HepG2 (cell line): ENCODE results near the gene LRIG3. TPM values are rescaled to one million over a fixed set of nuclear protein-coding genes. Genes with fewer than 3 reads are reported as not detected.
A peak's percentile ranks its signal among the peaks of the same experiment; 100 is the strongest.

ENCODE experiments used
- ATAC-seq: fragments of 200-7000 bp; cut with Tn5 transposase; 3 replicates; pipeline ENCODE4 v1.9.1; 2020; ENCODE audit warnings: mild to moderate bottlenecking, moderate library complexity
- BruUV-seq: library from RNA; stranded (reverse); fragments of 400-500 nt; replicated peaks from 2 replicates; lab custom pipeline; 2021; lab: Mats Ljungman, UMichigan
- CTCF ChIA-PET: fragments of 300-600 bp; formaldehyde crosslinking; extraction: SDS; loops from one replicate; lab custom pipeline; 2021; ENCODE audit warnings: low total read pairs, inconsistent platforms, low intra/inter-chr PET ratio; lab: Yijun Ruan, JAX
- POLR2A ChIA-PET: fragments of 350-600 bp; sonication (Branson Sonifier 250); formaldehyde crosslinking; loops from one replicate; lab custom pipeline; 2020; ENCODE audit warnings: antibody characterized with exemption, inconsistent platforms; lab: Yijun Ruan, JAX
- DNase-seq: peaks from one replicate; pipeline ENCODE4 v3.0.0-alpha.2; 2015; ENCODE audit warnings: low spot score
- FAIRE-seq: peaks from 3 replicates; lab custom pipeline; 2011; peaks lifted over from hg19 to GRCh38; lab: Jason Lieb, UNC
- H2AFZ ChIP-seq: one replicate; pipeline ENCODE4 v1.6.1; 2011; ENCODE audit warnings: low read length, inconsistent platforms
- H3K27ac ChIP-seq: fragments of 300-600 bp; 3 replicates; pipeline ENCODE4 v1.8.0; 2011; ENCODE audit warnings: mixed run types, mild to moderate bottlenecking, mixed read lengths, low read length, inconsistent platforms; ENCODE audit not compliant: insufficient read depth; ENCODE audit errors: extremely low read length
- H3K27me3 ChIP-seq, 2 experiments: fragments of 200-600 bp in 1 of 2; 2 replicates in 1 of 2; 3 replicates in 1 of 2; pipeline versions ENCODE4 v1.6.0 to v1.8.0; 2011; ENCODE audit warnings: low read length in 2 of 2, mild to moderate bottlenecking in 2 of 2, moderate library complexity in 2 of 2, inconsistent platforms in 1 of 2; ENCODE audit not compliant: insufficient read depth in 2 of 2, control insufficient read depth in 1 of 2
- H3K36me3 ChIP-seq, 2 experiments: fragments of 200-600 bp in 1 of 2; replicated peaks in 1 of 2; 2 replicates in 1 of 2; 3 replicates in 1 of 2; pipeline versions ENCODE4 v1.5.1 to v1.8.0; 2011; ENCODE audit warnings: low read length in 2 of 2, inconsistent platforms in 1 of 2; ENCODE audit not compliant: insufficient read depth in 2 of 2, control insufficient read depth in 1 of 2
- H3K4me1 ChIP-seq: 2 replicates; pipeline ENCODE4 v1.5.1; 2012; ENCODE audit warnings: low read length, inconsistent platforms; ENCODE audit not compliant: insufficient read depth
- H3K4me2 ChIP-seq: 2 replicates; pipeline ENCODE4 v1.6.0; 2011; ENCODE audit warnings: low read depth, low read length, inconsistent platforms
- H3K4me3 ChIP-seq, 3 experiments: fragments of 200-600 bp in 1 of 3; sonication (generic), shearing (Covaris generic) in 1 of 3; replicated peaks in 1 of 3; 2 replicates each; pipeline ENCODE4 v1.5.1; 2011 to 2016; ENCODE audit warnings: low read length in 3 of 3, inconsistent platforms in 2 of 3, low read depth in 2 of 3, mild to moderate bottlenecking in 2 of 3, control low read depth in 1 of 3, mixed read lengths in 1 of 3; ENCODE audit not compliant: insufficient read depth in 1 of 3
- H3K79me2 ChIP-seq: one replicate; pipeline ENCODE4 v1.6.1; 2011; ENCODE audit warnings: low read length, inconsistent platforms; ENCODE audit not compliant: insufficient read depth
- H3K9ac ChIP-seq: 2 replicates; pipeline ENCODE4 v1.6.0; 2011; ENCODE audit warnings: mild to moderate bottlenecking, low read depth, low read length, inconsistent platforms; ENCODE audit not compliant: insufficient read depth
- H3K9me3 ChIP-seq: 2 replicates; pipeline ENCODE4 v1.5.1; 2012; ENCODE audit warnings: mild to moderate bottlenecking, low read length
- H4K20me1 ChIP-seq: 2 replicates; pipeline ENCODE4 v1.6.0; 2011; ENCODE audit warnings: inconsistent platforms, mild to moderate bottlenecking, low read length, moderate library complexity; ENCODE audit not compliant: insufficient read depth
- ZNF329 ChIP-seq: sonication (generic); formaldehyde crosslinking; IDR thresholded peaks from 2 replicates; pipeline ENCODE4 v1.9.0; 2021; ENCODE audit warnings: low read depth, mild to moderate bottlenecking, missing genetic modification reagents
- ZSCAN12 ChIP-seq: sonication (generic); formaldehyde crosslinking; IDR thresholded peaks from 2 replicates; pipeline ENCODE4 v1.9.0; 2021; ENCODE audit warnings: mild to moderate bottlenecking, missing genetic modification reagents
- WGBS: methylation state at CpG from one replicate; pipeline ENCODE4 v1.1.6; 2017; ENCODE audit warnings: low lambda C conversion rate; 5-methylcytosine and 5-hydroxymethylcytosine counted together
- in situ Hi-C: cut with HindIII; loops from 2 replicates; pipeline ENCODE4 v1.10.0; 2017; ENCODE audit warnings: low pct_unique_long_range_greater_than_20kb; ENCODE audit not compliant: extremely low pct_ligation_motif_present
- intact Hi-C: fragments of 100-400 bp; cut with micrococcal nuclease; formaldehyde crosslinking; loops from one replicate; pipeline ENCODE4 v1.10.0; 2022; ENCODE audit not compliant: unreplicated experiment
- polyA plus RNA-seq, 8 experiments: library from polyadenylated mRNA; depleted of rRNA in 3 of 8; stranded (reverse) in 7 of 8; unstranded in 1 of 8; fragments of >200 nt; fragmentation: Illumina TruSeq in 4 of 8; extraction: Trizol in 4 of 8; gene quantifications; 2 replicates each; pipeline versions ENCODE4 v1.2.1 to v1.2.3, GENCODE V29; 2011 to 2016; ENCODE audit warnings: low read depth in 4 of 8, missing spikeins in 1 of 8, mixed read lengths in 1 of 8; ENCODE audit not compliant: insufficient read depth in 1 of 8
- total RNA-seq, 5 experiments: library from RNA; depleted of rRNA; stranded (reverse); fragments of >200 nt; fragmentation: Illumina TruSeq; extraction: Trizol; gene quantifications; 2 replicates each; pipeline ENCODE4 v1.2.3, GENCODE V29; 2016; ENCODE audit warnings: low read depth in 1 of 5
- TF ChIP-seq, protein P1 (sequence below): sonication (generic); formaldehyde crosslinking; IDR thresholded peaks from 2 replicates; pipeline ENCODE4 v1.4.0; 2020; ENCODE audit warnings: missing genetic modification reagents

The LRIG3 gene
- total and polyA plus RNA-seq, 2 of the 13 experiments (the other 11 are each of a cell fraction or from before 2014, with no cell fraction given): 7.7 to 17.4 TPM

DNA sequence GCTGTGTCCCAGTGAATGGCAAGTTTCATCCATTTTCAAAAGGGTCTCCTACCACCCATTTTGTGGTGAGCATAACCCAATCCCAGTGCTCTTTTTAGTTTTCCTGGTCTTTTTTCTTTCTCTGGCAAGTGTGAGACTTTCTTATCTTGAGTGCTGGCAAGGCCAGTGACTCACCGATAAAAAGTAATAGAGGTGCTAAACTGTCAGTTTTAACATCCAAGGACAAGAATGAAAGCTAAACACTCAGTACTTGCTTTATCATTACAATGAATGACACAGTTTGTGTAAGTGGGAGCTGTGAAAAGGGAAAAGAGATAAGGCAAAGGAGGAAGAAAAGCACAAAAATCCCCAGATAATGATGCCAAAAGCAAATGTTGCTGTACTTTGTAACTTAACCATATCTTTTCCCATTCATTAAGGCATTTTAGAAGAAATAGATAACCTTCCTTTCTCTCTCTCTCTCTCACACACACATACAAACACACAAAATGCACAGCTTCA is 4.9 kb upstream of the LRIG3 start:
- ATAC-seq: no peak
- POLR2A ChIA-PET: no interaction called here
- in situ Hi-C loops: no loop called here

More for the DNA sequence above, 4.9 kb upstream of the LRIG3 start:
- no peaks in the 10 kb centered on the region for H3K36me3 ChIP-seq
- no peaks in the 10 kb centered on the region for H3K9me3 ChIP-seq
- H3K4me2 ChIP-seq: no peak overlapping the region
- H3K27me3 ChIP-seq: no peaks in the 10 kb centered on the region
- TF ChIP-seq ZNF329: no peak
- TF ChIP-seq ZSCAN12 (CRISPR knock-in tag): no peak
- TF ChIP-seq, protein P1, sequence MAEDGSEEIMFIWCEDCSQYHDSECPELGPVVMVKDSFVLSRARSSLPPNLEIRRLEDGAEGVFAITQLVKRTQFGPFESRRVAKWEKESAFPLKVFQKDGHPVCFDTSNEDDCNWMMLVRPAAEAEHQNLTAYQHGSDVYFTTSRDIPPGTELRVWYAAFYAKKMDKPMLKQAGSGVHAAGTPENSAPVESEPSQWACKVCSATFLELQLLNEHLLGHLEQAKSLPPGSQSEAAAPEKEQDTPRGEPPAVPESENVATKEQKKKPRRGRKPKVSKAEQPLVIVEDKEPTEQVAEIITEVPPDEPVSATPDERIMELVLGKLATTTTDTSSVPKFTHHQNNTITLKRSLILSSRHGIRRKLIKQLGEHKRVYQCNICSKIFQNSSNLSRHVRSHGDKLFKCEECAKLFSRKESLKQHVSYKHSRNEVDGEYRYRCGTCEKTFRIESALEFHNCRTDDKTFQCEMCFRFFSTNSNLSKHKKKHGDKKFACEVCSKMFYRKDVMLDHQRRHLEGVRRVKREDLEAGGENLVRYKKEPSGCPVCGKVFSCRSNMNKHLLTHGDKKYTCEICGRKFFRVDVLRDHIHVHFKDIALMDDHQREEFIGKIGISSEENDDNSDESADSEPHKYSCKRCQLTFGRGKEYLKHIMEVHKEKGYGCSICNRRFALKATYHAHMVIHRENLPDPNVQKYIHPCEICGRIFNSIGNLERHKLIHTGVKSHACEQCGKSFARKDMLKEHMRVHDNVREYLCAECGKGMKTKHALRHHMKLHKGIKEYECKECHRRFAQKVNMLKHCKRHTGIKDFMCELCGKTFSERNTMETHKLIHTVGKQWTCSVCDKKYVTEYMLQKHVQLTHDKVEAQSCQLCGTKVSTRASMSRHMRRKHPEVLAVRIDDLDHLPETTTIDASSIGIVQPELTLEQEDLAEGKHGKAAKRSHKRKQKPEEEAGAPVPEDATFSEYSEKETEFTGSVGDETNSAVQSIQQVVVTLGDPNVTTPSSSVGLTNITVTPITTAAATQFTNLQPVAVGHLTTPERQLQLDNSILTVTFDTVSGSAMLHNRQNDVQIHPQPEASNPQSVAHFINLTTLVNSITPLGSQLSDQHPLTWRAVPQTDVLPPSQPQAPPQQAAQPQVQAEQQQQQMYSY (CRISPR knock-in tag): peak; percentile 41; the same call in 1 of the 2 replicates
- TF ChIP-seq, all 625 proteins: peak for 1
- no peak for DNase-seq
- Histone ChIP-seq H3K79me2 (no peaks in the 10 kb centered on the region), H2AFZ (no peak overlapping the region), H3K27ac (no peak overlapping the region), H4K20me1 (no peaks in the 10 kb centered on the region), H3K4me1 (peaks cover 10% of the 10 kb centered on the region; the same call in 1 of the 2 replicates), H3K9ac (no peak overlapping the region), H3K4me3 (no peak overlapping the region)
- CTCF ChIA-PET: no interaction called here
- BruUV-seq: no TSS peak
- intact Hi-C loops: loop anchor here (10.0 kb wide), 1 partner anchor 240 kb away; no protein-coding TSS in a partner anchor
- 3% methylated on average over 1 of the region's 1 CpG for WGBS
- no peak for FAIRE-seq
